Tibial nerve (tissue), 4 donors: ENCODE data around the gene ADD3. TPM values are rescaled to one million over a fixed set of nuclear protein-coding genes. Genes with fewer than 3 reads are reported as not detected.

Experiments
- DNase-seq, 2 donors: peaks; one replicate each; pipeline ENCODE4 v3.0.0-alpha.2; 2019; ENCODE audit warnings: low spot score in 2 of 2
- H3K27ac ChIP-seq, 4 donors: fragments of 200-600 bp; sonication (generic) in 3 of 4; one replicate each; pipeline ENCODE4 v1.5.1; 2017 to 2019; ENCODE audit warnings: mild to moderate bottlenecking in 1 of 4
- H3K27me3 ChIP-seq, 2 donors: fragments of 200-600 bp; sonication (generic) in 1 of 2; one replicate each; pipeline versions ENCODE4 v1.5.1 to v1.6.0; 2017 to 2019
- H3K36me3 ChIP-seq, 3 donors: fragments of 200-600 bp; sonication (generic); one replicate each; pipeline ENCODE4 v1.5.1; 2018 to 2019
- H3K4me1 ChIP-seq, 4 donors: fragments of 200-600 bp; sonication (generic) in 3 of 4; one replicate each; pipeline ENCODE4 v1.5.1; 2017 to 2019
- H3K4me3 ChIP-seq, 4 donors: fragments of 200-600 bp; sonication (generic) in 3 of 4; one replicate each; pipeline ENCODE4 v1.5.1; 2017 to 2019; ENCODE audit warnings: mild to moderate bottlenecking in 1 of 4, moderate library complexity in 1 of 4
- H3K9me3 ChIP-seq, 4 donors: fragments of 200-600 bp; sonication (generic) in 3 of 4; one replicate each; pipeline ENCODE4 v1.5.1; 2017 to 2019
- CTCF ChIP-seq, 5 experiments: fragments of 200-600 bp in 3 of 5; fragments of 450-650 bp in 2 of 5; sonication (generic) in 3 of 5; IDR thresholded peaks; one replicate each; pipeline ENCODE4 v1.5.1; 2016 to 2019; ENCODE audit warnings: antibody characterized with exemption in 5 of 5, mild to moderate bottlenecking in 3 of 5, moderate library complexity in 2 of 5
- EP300 ChIP-seq, 2 donors: sonication (generic); formaldehyde crosslinking; IDR thresholded peaks; one replicate each; pipeline ENCODE4 v1.6.1; 2017; ENCODE audit warnings: antibody characterized with exemption in 2 of 2, mild to moderate bottlenecking in 1 of 2
- POLR2A ChIP-seq, 2 donors: fragments of 450-650 bp; IDR thresholded peaks; one replicate each; pipeline ENCODE4 v1.6.1; 2017; ENCODE audit warnings: antibody characterized with exemption in 2 of 2, mild to moderate bottlenecking in 2 of 2, moderate library complexity in 2 of 2
- WGBS, 2 donors: methylation state at CpG; one replicate each; pipeline ENCODE4 v1.1.5; 2018; 5-methylcytosine and 5-hydroxymethylcytosine counted together
- total RNA-seq, 4 donors: library from RNA; depleted of rRNA; stranded (reverse); fragments of >200 nt; gene quantifications; one replicate each; pipeline ENCODE4 v1.1.0, GENCODE V29; 2016

The ADD3 gene
- total RNA-seq, 4 donors from 2014 or later, result 208 to 639 (median 443) TPM

DNA sequence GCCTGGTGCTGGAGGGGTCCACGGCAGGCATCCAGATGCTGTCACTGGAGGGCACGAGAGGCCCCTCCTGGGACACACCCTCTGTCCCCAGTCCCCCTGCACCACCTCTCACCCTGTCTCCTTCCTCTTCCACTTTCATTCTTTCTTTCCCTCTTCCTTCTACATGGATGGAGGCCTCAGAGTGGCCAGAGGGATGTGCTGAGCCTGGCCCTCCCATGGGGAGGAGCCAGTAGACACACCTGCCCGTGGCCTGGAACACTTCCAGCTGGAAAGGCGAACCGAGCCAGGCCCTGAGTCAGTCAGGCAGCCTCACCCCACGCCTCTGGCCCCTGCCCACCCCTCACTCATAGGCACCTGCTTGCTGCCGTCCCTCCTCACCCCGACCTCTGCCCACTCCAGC, 143.7 kb downstream of the ADD3 start:
- no peaks in the 10 kb centered on the region for H3K36me3 ChIP-seq
- no peak overlapping the region for H3K27ac ChIP-seq
- H3K27me3 ChIP-seq, result peaks cover 0 to 22% of the 10 kb centered on the region in 2 donors
- WGBS, 2 donors, result 36 to 55% methylated on average over 7 to 8 of the region's 8 CpGs
- no peaks in the 10 kb centered on the region for H3K9me3 ChIP-seq
- no peak for DNase-seq
- no peaks in the 10 kb centered on the region for H3K4me1 ChIP-seq
- TF ChIP-seq POLR2A (IDR thresholded peaks at IDR 0.05) (no peak), EP300 (IDR thresholded peaks at IDR 0.05) (no peak), CTCF (IDR thresholded peaks at IDR 0.05) (no peak)
- no peak overlapping the region for H3K4me3 ChIP-seq

- Histone ChIP-seq H3K27me3 (peaks cover 0 to 22% of the 10 kb centered on the region in 2 donors), H3K4me3 (no peak overlapping the region), H3K9me3 (no peaks in the 10 kb centered on the region), H3K4me1 (no peaks in the 10 kb centered on the region), H3K36me3 (no peaks in the 10 kb centered on the region), H3K27ac (no peak overlapping the region)
- WGBS, 2 donors, result 38 to 51% methylated on average over 6 of the region's 6 CpGs
- no peak for DNase-seq
- TF ChIP-seq POLR2A (IDR thresholded peaks at IDR 0.05) (no peak), EP300 (IDR thresholded peaks at IDR 0.05) (no peak), CTCF (IDR thresholded peaks at IDR 0.05) (no peak)
Measured at GRCh38 chr10:110151971-110152370, 144.2 kb downstream of the ADD3 start.

- TF ChIP-seq POLR2A (IDR thresholded peaks at IDR 0.05) (no peak), CTCF (IDR thresholded peaks at IDR 0.05) (no peak), EP300 (IDR thresholded peaks at IDR 0.05) (no peak)
- DNase-seq, result no peak
- WGBS, 2 donors, result 78% methylated on average over 7 of the region's 7 CpGs
- H3K36me3 ChIP-seq, result no peaks in the 10 kb centered on the region
- no peak overlapping the region for H3K4me3 ChIP-seq
- no peaks in the 10 kb centered on the region for H3K4me1 ChIP-seq
- H3K27ac ChIP-seq, result no peak overlapping the region
- H3K27me3 ChIP-seq, result peaks cover 0 to 22% of the 10 kb centered on the region in 2 donors
- H3K9me3 ChIP-seq, result no peaks in the 10 kb centered on the region
Measured at GRCh38 chr10:110153396-110153795, 145.6 kb downstream of the ADD3 start.

DNA sequence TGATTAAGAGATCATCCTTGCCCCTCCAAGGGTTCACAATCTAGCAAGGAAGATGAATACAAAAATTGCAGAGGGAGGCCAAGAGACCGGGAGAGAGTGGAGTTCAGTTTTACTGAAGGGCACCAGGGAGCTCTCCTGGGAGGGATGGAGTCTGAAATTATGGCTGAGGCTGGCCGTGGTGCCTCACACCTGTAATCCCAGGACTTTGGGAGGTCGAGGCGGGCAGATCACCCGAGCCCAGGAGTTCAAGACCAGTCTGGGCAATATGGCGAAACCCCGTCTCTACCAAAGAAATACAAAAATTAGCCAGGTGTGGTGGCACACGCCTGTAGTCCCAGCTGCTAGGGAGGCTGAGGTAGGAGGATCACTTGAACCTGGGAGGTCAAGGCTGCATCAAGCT, 148.3 kb downstream of the ADD3 start:
- H3K9me3 ChIP-seq, result no peaks in the 10 kb centered on the region
- H3K27ac ChIP-seq, result no peak overlapping the region
- TF ChIP-seq CTCF (IDR thresholded peaks at IDR 0.05), result no peak
- H3K4me3 ChIP-seq, result no peak overlapping the region
- H3K4me1 ChIP-seq, result no peaks in the 10 kb centered on the region
- peaks cover 0 to 22% of the 10 kb centered on the region in 2 donors for H3K27me3 ChIP-seq
- no peaks in the 10 kb centered on the region for H3K36me3 ChIP-seq
- DNase-seq, result no peak
- WGBS, 2 donors, result 94 to 95% methylated on average over 8 of the region's 8 CpGs

DNA sequence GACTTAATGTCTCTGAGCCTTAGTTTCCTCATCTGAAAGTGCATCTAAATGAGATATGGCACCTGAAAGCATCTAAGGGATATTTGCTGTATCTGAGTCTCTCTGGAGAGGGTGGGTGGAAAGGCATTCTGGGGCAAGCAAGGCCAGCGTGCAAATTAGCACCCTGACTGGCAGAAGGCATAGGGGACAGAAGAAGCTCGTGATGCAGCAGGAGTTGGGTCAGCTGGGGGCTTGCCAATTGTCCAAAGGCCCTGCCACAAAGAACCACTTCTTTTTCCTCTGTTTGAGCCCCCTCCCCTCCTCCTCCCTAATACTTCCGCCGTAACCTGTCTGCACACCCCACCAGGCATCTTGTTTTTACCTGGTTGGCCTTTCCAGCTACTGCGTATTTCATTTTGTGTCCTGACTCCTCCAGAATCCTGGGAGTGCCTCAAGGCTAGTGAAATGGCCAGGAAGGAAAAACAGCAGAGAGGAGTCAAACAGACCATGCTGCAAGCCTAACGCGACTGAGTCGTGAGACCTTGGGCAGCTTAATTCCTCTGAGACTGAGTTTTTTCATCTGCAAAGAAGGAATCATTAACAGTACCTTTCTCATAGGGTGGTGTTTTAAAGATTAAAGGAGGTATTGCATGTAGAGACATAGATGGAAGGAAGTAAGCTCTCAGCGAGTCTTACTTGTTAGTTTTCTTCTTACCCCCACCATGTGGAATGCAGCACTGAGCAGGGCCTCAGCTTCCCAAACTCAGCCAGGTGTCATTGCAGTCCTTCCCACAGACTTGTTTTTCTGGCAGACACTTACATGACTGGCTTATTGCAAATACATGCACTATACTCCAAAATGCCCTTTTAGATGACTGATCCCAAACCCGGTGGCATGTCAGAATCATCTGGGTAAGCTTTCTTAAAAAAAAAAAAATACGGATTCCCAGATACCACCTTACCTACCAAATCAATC, 150.5 kb downstream of the ADD3 start:
- no peaks in the 10 kb centered on the region for H3K4me1 ChIP-seq
- no peak for DNase-seq
- 79 to 80% methylated on average over 11 of the region's 11 CpGs for WGBS, 2 donors
- no peaks in the 10 kb centered on the region for H3K36me3 ChIP-seq
- peaks cover 0 to 10% of the 10 kb centered on the region in 2 donors for H3K27me3 ChIP-seq
- H3K9me3 ChIP-seq, result no peaks in the 10 kb centered on the region
- no peak for TF ChIP-seq CTCF (IDR thresholded peaks at IDR 0.05)
- no peak for TF ChIP-seq EP300 (IDR thresholded peaks at IDR 0.05)
- TF ChIP-seq POLR2A (IDR thresholded peaks at IDR 0.05), result no peak
- H3K27ac ChIP-seq, result no peak overlapping the region
- no peak overlapping the region for H3K4me3 ChIP-seq
